HEK293 (cell line): Measurements from ENCODE around the gene SLC12A4.

Source experiments
- CTCF ChIA-PET: fragments of 350-600 bp; formaldehyde crosslinking; extraction: SDS; loops from one replicate; lab custom pipeline; 2021; ENCODE audit warnings: antibody characterized with exemption; lab: Yijun Ruan, JAX
- POLR2A ChIA-PET: fragments of 300-600 bp; formaldehyde crosslinking; extraction: SDS; loops from one replicate; lab custom pipeline; 2020; ENCODE audit warnings: antibody characterized with exemption, inconsistent platforms; lab: Yijun Ruan, JAX
- H3K27ac ChIP-seq: fragments of 200-500 bp; sonication (Bioruptor generic); 2 replicates; pipeline ENCODE4 v1.5.1; 2014; ENCODE audit warnings: low read depth, low read length, control low read depth, inconsistent platforms; ENCODE audit errors: extremely low read depth
- H3K36me3 ChIP-seq, 2 experiments: fragments of 200-500 bp in 1 of 2; sonication (Bioruptor generic) in 1 of 2; 1 replicate in 1 of 2; 2 replicates in 1 of 2; pipeline ENCODE4 v1.5.1; 2014 to 2017; ENCODE audit warnings: inconsistent platforms in 2 of 2, low read length in 2 of 2; ENCODE audit not compliant: control insufficient read depth in 2 of 2, insufficient read depth in 1 of 2
- H3K4me1 ChIP-seq: fragments of 200-500 bp; sonication (Bioruptor generic); 2 replicates; pipeline ENCODE4 v1.5.1; 2014; ENCODE audit warnings: mild to moderate bottlenecking, low read length, inconsistent platforms; ENCODE audit not compliant: control insufficient read depth, insufficient read depth
- H3K4me3 ChIP-seq: 2 replicates; pipeline ENCODE4 v1.5.1; 2011; ENCODE audit warnings: low read depth, mild to moderate bottlenecking, control low read depth, low read length, moderate library complexity
- H3K9me3 ChIP-seq: fragments of 200-500 bp; sonication (Bioruptor generic); 2 replicates; pipeline ENCODE4 v1.5.1; 2014; ENCODE audit warnings: low read depth, low read length, inconsistent platforms; ENCODE audit not compliant: control insufficient read depth, insufficient read depth
- KLF16 ChIP-seq: fragments of 450-650 bp; formaldehyde crosslinking; IDR thresholded peaks from 2 replicates; pipeline ENCODE4 v1.5.1; 2017; ENCODE audit warnings: missing biosample characterization, missing genetic modification characterization
- KLF9 ChIP-seq: fragments of 450-650 bp; formaldehyde crosslinking; IDR thresholded peaks from 2 replicates; pipeline ENCODE4 v1.5.1; 2016; ENCODE audit warnings: missing biosample characterization, missing genetic modification characterization, low read depth
- OVOL3 ChIP-seq: fragments of 450-650 bp; formaldehyde crosslinking; IDR thresholded peaks from 2 replicates; pipeline ENCODE4 v1.5.1; 2016; ENCODE audit warnings: missing biosample characterization, missing genetic modification characterization
- SCRT1 ChIP-seq: fragments of 450-650 bp; formaldehyde crosslinking; IDR thresholded peaks from 2 replicates; pipeline ENCODE4 v1.5.1; 2016; ENCODE audit warnings: missing biosample characterization, missing genetic modification characterization, borderline replicate concordance
- YY2 ChIP-seq: fragments of 450-650 bp; formaldehyde crosslinking; IDR thresholded peaks from 2 replicates; pipeline ENCODE4 v1.5.1; 2016; ENCODE audit warnings: missing biosample characterization, missing genetic modification characterization
- ZBTB8A ChIP-seq: fragments of 450-650 bp; formaldehyde crosslinking; IDR thresholded peaks from 2 replicates; pipeline ENCODE4 v1.5.1; 2016; ENCODE audit warnings: missing biosample characterization, missing genetic modification characterization
- ZIC2 ChIP-seq: fragments of 450-650 bp; formaldehyde crosslinking; IDR thresholded peaks from 2 replicates; pipeline ENCODE4 v1.5.1; 2016; ENCODE audit warnings: missing biosample characterization, missing genetic modification characterization
- ZNF302 ChIP-seq: fragments of 450-650 bp; formaldehyde crosslinking; IDR thresholded peaks from 2 replicates; pipeline ENCODE4 v1.5.1; 2016; ENCODE audit warnings: missing biosample characterization, missing genetic modification characterization, low read depth
- ZNF398 ChIP-seq: fragments of 450-650 bp; formaldehyde crosslinking; IDR thresholded peaks from 2 replicates; pipeline ENCODE4 v1.5.1; 2017; ENCODE audit warnings: missing biosample characterization, missing genetic modification characterization
- ZNF600 ChIP-seq: fragments of 450-650 bp; formaldehyde crosslinking; IDR thresholded peaks from 2 replicates; pipeline ENCODE4 v1.5.1; 2016; ENCODE audit warnings: missing biosample characterization, missing genetic modification characterization
- ZNF624 ChIP-seq: fragments of 450-650 bp; formaldehyde crosslinking; IDR thresholded peaks from 2 replicates; pipeline ENCODE4 v1.5.1; 2017; ENCODE audit warnings: missing biosample characterization, missing genetic modification characterization
- ZNF645 ChIP-seq: fragments of 450-650 bp; formaldehyde crosslinking; IDR thresholded peaks from 2 replicates; pipeline ENCODE4; 2016; ENCODE audit warnings: missing biosample characterization, missing genetic modification characterization
- ZNF660 ChIP-seq: fragments of 450-650 bp; IDR thresholded peaks from 2 replicates; pipeline ENCODE4 v1.5.1; 2018; ENCODE audit warnings: missing biosample characterization, mild to moderate bottlenecking, missing genetic modification characterization
- ZSCAN18 ChIP-seq: fragments of 450-650 bp; formaldehyde crosslinking; IDR thresholded peaks from 2 replicates; pipeline ENCODE4 v1.5.1; 2016; ENCODE audit warnings: missing biosample characterization, missing genetic modification characterization
- TF ChIP-seq, protein P1 (sequence below): fragments of 450-650 bp; formaldehyde crosslinking; IDR thresholded peaks from 2 replicates; pipeline ENCODE4 v1.5.1; 2016; ENCODE audit warnings: missing biosample characterization, missing genetic modification characterization

Gene SLC12A4

GRCh38 chr16:67928561-67929364, 39.7 kb downstream of the SLC12A4 start (continued):
- TF ChIP-seq KLF16 (tag by site-specific recombination) (0 out of 2 replicates have a peak, but pooled peaks have one; percentile 30), KLF9 (tag by site-specific recombination) (peak; percentile 70), YY2 (tag by site-specific recombination) (0 out of 2 replicates have a peak, but pooled peaks have one; percentile 43), ZIC2 (no peak), ZNF645 (tag by site-specific recombination) (no peak), SCRT1 (tag by site-specific recombination) (peak; percentile 79)
- TF ChIP-seq, protein P1, sequence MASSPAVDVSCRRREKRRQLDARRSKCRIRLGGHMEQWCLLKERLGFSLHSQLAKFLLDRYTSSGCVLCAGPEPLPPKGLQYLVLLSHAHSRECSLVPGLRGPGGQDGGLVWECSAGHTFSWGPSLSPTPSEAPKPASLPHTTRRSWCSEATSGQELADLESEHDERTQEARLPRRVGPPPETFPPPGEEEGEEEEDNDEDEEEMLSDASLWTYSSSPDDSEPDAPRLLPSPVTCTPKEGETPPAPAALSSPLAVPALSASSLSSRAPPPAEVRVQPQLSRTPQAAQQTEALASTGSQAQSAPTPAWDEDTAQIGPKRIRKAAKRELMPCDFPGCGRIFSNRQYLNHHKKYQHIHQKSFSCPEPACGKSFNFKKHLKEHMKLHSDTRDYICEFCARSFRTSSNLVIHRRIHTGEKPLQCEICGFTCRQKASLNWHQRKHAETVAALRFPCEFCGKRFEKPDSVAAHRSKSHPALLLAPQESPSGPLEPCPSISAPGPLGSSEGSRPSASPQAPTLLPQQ (tag by site-specific recombination) = peak; percentile 36; the same call in 1 of the 2 replicates

DNA sequence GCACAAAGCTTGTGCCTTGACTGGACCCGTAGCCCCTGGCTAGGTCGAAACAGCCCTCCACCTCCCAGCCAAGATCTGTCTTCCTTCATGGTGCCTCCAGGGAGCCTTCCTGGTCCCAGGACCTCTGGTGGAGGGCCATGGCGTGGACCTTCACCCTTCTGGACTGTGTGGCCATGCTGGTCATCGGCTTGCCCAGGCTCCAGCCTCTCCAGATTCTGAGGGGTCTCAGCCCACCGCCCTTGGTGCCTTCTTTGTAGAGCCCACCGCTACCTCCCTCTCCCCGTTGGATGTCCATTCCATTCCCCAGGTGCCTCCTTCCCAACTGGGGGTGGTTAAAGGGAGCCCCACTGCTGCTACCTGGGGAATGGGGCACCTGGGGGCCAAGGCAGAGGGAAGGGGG, 40.3 kb downstream of the SLC12A4 start:
- ChIA-PET CTCF (interaction anchor here (0.6 to 4.9 kb wide), 9 partner anchors 35 to 407 kb away, joined by 3 to 62 read pairs (median 4); partner anchors contain the start of genes NRN1L and PSKH1), POLR2A (interaction anchor here (1.2 kb wide), 1 partner anchor 45 kb away, joined by 3 read pairs; no protein-coding TSS in a partner anchor)
- TF ChIP-seq ZNF398 (tag by site-specific recombination) (no peak), ZNF624 (tag by site-specific recombination) (no peak), ZNF660 (no peak)
- peaks cover 10% of the 10 kb centered on the region; the same call in 1 of the 2 replicates for H3K4me1 ChIP-seq
- H3K36me3 ChIP-seq = peaks cover 0 to 61% of the 10 kb centered on the region in 2 experiments; a peak in 2 of 3 replicates
- H3K9me3 ChIP-seq = no peaks in the 10 kb centered on the region
- H3K4me3 ChIP-seq = no peak overlapping the region
- no peak overlapping the region for H3K27ac ChIP-seq

DNA sequence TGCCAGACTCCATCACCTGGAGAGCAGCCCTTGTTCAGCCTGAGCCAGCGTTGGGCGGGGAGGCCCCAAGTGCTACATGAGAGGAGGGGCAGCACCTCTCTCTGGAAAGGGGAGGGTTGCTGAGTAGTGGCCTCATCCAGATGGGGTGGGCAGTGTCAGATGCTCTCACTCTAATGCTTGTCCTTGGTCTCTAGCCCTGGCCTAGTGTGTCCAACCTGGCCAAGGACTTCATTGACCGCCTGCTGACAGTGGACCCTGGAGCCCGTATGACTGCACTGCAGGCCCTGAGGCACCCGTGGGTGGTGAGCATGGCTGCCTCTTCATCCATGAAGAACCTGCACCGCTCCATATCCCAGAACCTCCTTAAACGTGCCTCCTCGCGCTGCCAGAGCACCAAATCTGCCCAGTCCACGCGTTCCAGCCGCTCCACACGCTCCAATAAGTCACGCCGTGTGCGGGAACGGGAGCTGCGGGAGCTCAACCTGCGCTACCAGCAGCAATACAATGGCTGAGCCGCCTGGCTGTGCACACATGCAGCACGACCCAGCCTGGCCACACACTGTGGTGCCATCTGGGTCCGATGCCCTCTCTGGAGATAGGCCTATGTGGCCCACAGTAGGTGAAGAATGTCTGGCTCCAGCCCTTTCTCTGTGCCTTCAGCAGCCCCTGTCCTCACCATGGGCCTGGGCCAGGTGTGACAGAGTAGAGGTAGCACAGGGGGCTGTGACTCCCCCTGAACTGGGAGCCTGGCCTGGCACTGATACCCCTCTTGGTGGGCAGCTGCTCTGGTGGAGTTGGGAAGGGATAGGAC, 41.1 kb downstream of the SLC12A4 start:
- Histone ChIP-seq H3K27ac (no peak overlapping the region; the same call in 1 of the 2 replicates), H3K36me3 (peaks cover 0 to 63% of the 10 kb centered on the region in 2 experiments; a peak in 1 of 3 replicates)
- CTCF ChIA-PET = interaction anchor here (0.7 to 4.9 kb wide), 12 partner anchors 31 to 406 kb away, joined by 3 to 62 read pairs (median 5); partner anchors contain the start of genes NRN1L and PSKH1
- peak; percentile 49; the same call in 1 of the 2 replicates for TF ChIP-seq ZNF600 (tag by site-specific recombination)
- no peak for TF ChIP-seq OVOL3
- TF ChIP-seq ZNF302 (tag by site-specific recombination) = no peak
- TF ChIP-seq ZSCAN18 = no peak
- no peak for TF ChIP-seq ZBTB8A (tag by site-specific recombination)
- TF ChIP-seq, all 188 proteins: peak for 1
- Histone ChIP-seq H3K9me3 (no peaks in the 10 kb centered on the region), H3K4me1 (peaks cover 10% of the 10 kb centered on the region; the same call in 1 of the 2 replicates), H3K4me3 (no peak overlapping the region)
- POLR2A ChIA-PET = interaction anchor here (3.0 kb wide), 1 partner anchor 8 kb away, joined by 10 read pairs; no protein-coding TSS in a partner anchor
